Measurements from ENCODE around the gene CNOT6L. TPM values are rescaled to one million over a fixed set of nuclear protein-coding genes. Genes with fewer than 3 reads are reported as not detected.

CNOT6L gene
- total and polyA plus RNA-seq, 8 donors, result 2.2 to 38.7 (median 24.8) TPM

DNA sequence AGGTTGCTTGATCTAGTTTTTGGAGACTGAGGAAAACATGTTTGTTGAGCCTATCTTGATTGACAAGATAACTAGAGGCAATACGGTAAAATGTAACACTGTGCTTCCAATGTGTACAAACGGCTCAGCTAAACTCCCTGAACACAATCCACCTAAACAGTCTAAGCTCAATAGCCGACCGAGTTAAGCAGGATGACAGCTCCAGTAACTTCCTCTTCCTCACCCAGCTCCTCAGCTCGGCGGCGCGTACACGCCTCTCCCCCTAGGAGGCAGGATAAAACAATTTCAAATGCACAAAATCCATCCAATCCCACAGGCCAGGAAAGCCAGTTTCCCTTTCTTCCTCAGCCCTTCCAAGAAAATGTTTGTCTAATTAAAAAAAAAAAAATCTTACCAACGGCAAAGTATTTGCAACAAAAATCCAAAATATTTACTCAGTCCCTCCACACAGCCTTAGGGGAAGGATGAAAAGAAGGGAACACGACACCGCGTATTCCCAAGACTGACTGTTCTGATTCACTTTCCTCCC lies 1.0 kb downstream of the CNOT6L start:
- WGBS, 2 donors, result 0% methylated on average over 13 of the region's 13 CpGs
- TF ChIP-seq, protein P1, sequence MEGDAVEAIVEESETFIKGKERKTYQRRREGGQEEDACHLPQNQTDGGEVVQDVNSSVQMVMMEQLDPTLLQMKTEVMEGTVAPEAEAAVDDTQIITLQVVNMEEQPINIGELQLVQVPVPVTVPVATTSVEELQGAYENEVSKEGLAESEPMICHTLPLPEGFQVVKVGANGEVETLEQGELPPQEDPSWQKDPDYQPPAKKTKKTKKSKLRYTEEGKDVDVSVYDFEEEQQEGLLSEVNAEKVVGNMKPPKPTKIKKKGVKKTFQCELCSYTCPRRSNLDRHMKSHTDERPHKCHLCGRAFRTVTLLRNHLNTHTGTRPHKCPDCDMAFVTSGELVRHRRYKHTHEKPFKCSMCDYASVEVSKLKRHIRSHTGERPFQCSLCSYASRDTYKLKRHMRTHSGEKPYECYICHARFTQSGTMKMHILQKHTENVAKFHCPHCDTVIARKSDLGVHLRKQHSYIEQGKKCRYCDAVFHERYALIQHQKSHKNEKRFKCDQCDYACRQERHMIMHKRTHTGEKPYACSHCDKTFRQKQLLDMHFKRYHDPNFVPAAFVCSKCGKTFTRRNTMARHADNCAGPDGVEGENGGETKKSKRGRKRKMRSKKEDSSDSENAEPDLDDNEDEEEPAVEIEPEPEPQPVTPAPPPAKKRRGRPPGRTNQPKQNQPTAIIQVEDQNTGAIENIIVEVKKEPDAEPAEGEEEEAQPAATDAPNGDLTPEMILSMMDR (IDR thresholded peaks at IDR 0.05), result peak in 1 of 4 donors; percentile 32
- H3K27ac ChIP-seq, result peak overlapping the region; percentile 91 to 100 (median 98)
- intact Hi-C loops (cut with DNase I), result no loop called here
- FAIRE-seq (peak; percentile 17), ATAC-seq (peak; percentile 47 to 71 (median 60)), DNase-seq (peak; percentile 67 to 78 (median 72))
- no peaks in the 10 kb centered on the region for H3K27me3 ChIP-seq
- no peaks in the 10 kb centered on the region for H3K9me3 ChIP-seq
- H3K36me3 ChIP-seq, result no peaks in the 10 kb centered on the region
- H3K4me3 ChIP-seq, result peak overlapping the region; percentile 41 to 92 (median 84)
- peaks cover 6 to 43% (median 40%) of the 10 kb centered on the region in 3 donors for H3K4me1 ChIP-seq

DNA sequence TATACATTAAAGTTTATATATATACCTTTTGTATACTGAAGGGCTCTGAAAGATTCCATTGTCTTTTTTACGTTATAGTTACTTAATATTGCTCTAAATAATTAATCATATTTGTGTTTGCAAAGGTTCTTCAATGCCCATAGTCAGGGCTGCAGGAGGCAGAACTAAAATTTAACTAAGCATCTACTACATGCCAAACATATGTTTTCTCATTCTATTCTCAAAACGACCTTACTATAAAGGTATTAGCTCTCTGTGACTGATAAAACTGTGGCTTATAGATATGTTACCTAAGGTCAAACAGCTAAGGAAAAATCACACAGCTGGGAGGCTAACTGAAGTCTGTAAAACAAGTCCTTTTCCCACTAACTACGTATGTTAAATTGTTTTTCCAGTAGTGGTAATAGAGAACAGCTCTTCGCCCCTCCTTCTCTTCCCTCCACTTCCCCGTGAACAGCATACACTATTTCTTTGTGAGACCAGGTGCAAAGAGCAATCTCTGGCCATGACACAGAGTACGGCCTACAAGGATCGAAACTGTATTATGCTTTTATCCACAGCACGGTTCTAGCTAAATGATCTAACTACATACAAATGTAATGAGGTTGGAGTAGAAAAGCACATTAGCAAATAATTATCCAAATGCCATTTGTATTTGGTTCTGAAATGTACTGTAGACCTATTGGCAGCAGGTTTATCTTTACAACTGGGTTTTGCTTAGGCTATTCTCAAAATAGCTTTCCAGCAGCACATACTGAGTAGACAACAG lies 1.7 kb downstream of the CNOT6L start:
- H3K36me3 ChIP-seq, result no peaks in the 10 kb centered on the region
- intact Hi-C loops (cut with DNase I), result no loop called here
- peak overlapping the region in 3 of 4 donors; percentile 84 to 92 (median 84) for H3K4me3 ChIP-seq
- TF ChIP-seq, protein P1 (IDR thresholded peaks at IDR 0.05), result no peak
- no peaks in the 10 kb centered on the region for H3K27me3 ChIP-seq
- H3K9me3 ChIP-seq, result no peaks in the 10 kb centered on the region
- FAIRE-seq (no peak), ATAC-seq (peak; percentile 15 to 34 (median 26)), DNase-seq (peak in 3 of 6 donors; percentile 28)
- peak overlapping the region; percentile 91 to 100 (median 98) for H3K27ac ChIP-seq
- peaks cover 6 to 43% (median 40%) of the 10 kb centered on the region in 3 donors for H3K4me1 ChIP-seq
- WGBS, 2 donors, result 11% methylated on average over 8 of the region's 8 CpGs

DNA sequence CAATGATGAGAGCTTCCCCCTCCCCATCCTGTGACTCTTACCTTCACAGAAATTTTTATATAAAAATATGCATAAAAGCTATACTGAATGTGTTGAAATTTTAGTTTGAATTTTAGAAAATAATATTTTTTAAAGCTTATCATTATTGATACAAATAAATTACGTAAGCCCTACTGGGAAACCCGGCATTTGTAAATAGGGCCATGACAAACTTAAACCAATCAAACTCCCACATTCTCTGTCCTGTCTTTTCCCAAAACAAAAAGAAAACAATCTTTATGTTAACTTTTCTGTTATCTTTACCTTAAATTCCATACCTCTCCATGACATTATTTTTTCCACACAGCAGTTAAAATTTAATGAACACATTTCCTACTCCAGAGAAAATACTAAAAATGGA lies 2.6 kb downstream of the CNOT6L start:
- peak; percentile 64 for FAIRE-seq
- H3K4me1 ChIP-seq, result peaks cover 6 to 42% (median 36%) of the 10 kb centered on the region in 3 donors
- no peak for DNase-seq
- H3K9me3 ChIP-seq, result no peaks in the 10 kb centered on the region
- 27 to 35% methylated on average over 2 of the region's 2 CpGs for WGBS, 2 donors
- no peak for ATAC-seq
- H3K4me3 ChIP-seq, result no peak overlapping the region
- TF ChIP-seq, protein P1 (IDR thresholded peaks at IDR 0.05), result no peak
- no peaks in the 10 kb centered on the region for H3K27me3 ChIP-seq
- peak overlapping the region in 2 of 4 donors; percentile 99 to 100 for H3K27ac ChIP-seq
- no peaks in the 10 kb centered on the region for H3K36me3 ChIP-seq
- intact Hi-C loops (cut with DNase I), result no loop called here

DNA sequence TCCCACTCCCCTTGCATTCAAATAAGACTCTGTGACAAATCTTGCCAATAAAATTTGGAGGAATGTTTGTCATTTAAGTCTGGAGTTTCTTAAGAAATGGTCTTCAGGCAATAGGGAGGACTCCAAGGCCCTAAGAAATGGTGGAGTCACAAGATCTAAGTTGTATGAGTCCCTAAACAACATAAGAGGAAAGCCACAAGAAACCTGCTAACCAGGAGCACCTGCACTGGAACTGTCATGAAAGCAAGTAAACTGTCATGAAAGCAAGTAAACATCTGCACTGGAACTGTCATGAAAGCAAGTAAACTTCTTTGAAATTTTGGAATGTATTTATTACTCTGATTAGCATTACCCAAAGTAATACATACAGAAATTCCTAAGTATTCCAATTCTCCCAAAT lies 3.5 kb downstream of the CNOT6L start:
- intact Hi-C loops (cut with DNase I), result no loop called here
- H3K9me3 ChIP-seq, result no peaks in the 10 kb centered on the region
- FAIRE-seq (no peak), ATAC-seq (no peak), DNase-seq (no peak)
- peak overlapping the region in 2 of 4 donors; percentile 8 to 99 for H3K27ac ChIP-seq
- H3K4me3 ChIP-seq, result no peak overlapping the region
- no peaks in the 10 kb centered on the region for H3K36me3 ChIP-seq
- peaks cover 6 to 36% (median 32%) of the 10 kb centered on the region in 3 donors for H3K4me1 ChIP-seq
- TF ChIP-seq, protein P1 (IDR thresholded peaks at IDR 0.05), result no peak
- H3K27me3 ChIP-seq, result no peaks in the 10 kb centered on the region

DNA sequence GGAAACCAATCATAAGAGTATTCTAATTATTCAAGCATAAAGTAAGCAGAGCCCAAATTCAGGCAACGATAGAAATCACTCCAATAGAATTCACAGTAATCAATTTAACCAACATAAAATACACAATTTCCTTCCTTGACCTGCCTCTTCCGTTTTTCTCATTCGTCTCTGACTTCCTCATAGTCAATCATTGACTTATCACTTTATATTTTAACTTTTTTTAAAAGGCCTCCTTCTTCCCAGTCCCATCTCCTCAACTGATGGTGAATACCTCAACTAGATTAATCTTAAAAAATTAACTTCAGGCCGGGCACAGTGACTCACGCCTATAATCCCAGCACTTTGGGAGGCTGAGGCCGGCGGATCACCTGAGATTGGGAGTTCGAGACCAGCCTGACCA lies 13.3 kb downstream of the CNOT6L start:
- H3K27me3 ChIP-seq, result no peaks in the 10 kb centered on the region
- DNase-seq, result no peak
- TF ChIP-seq, protein P1 (IDR thresholded peaks at IDR 0.05), result no peak
- no peaks in the 10 kb centered on the region for H3K36me3 ChIP-seq
- no peak overlapping the region for H3K27ac ChIP-seq
- intact Hi-C loops (cut with DNase I), result no loop called here
- peaks cover 5 to 34% (median 14%) of the 10 kb centered on the region in 3 donors for H3K4me1 ChIP-seq
- 69 to 73% methylated on average over 8 of the region's 8 CpGs for WGBS, 2 donors
- FAIRE-seq, result no peak
- H3K4me3 ChIP-seq, result no peak overlapping the region
- no peaks in the 10 kb centered on the region for H3K9me3 ChIP-seq
- ATAC-seq, result no peak
